ENCODE results near the gene OGFR. TPM values are rescaled to one million over a fixed set of nuclear protein-coding genes. Genes with fewer than 3 reads are reported as not detected.

The OGFR gene
- total and polyA plus RNA-seq, 2 donors (not counting 3 experiments of a cell fraction or from before 2014, with no cell fraction given) = 30.8 to 44.0 TPM

GRCh38 chr20:62841705-62842212 lies 37.1 kb downstream of the OGFR start:
- CTCF ChIA-PET = no interaction called here
- Histone ChIP-seq H3K9ac (replicated peaks; ENCODE audit: extremely low read depth, insufficient read depth, low read length) (no peak overlapping the region), H3K27me3 (ENCODE audit: control insufficient read depth in 2 of 2, insufficient read depth in 2 of 2, low read length in 2 of 2) (no peaks in the 10 kb centered on the region), H3K27ac (ENCODE audit: insufficient read depth, low read depth, low read length) (no peak overlapping the region), H3K9me3 (replicated peaks; ENCODE audit: control insufficient read depth, insufficient read depth, low read length) (no peaks in the 10 kb centered on the region), H4K20me1 (replicated peaks; ENCODE audit: control insufficient read depth, extremely low read depth, insufficient read depth, low read length) (no peaks in the 10 kb centered on the region), H2AFZ (ENCODE audit: low read depth, low read length) (no peak overlapping the region), H3K4me1 (ENCODE audit: control insufficient read depth, extremely low read depth, insufficient read depth, low read length) (no peaks in the 10 kb centered on the region), H3K4me3 (replicated peaks in 1 of 3; ENCODE audit: insufficient read depth in 1 of 3, low read depth in 1 of 3, low read length in 3 of 3) (no peak overlapping the region), H3K79me2 (ENCODE audit: control insufficient read depth, insufficient read depth, low read length) (no peaks in the 10 kb centered on the region), H3K4me2 (ENCODE audit: insufficient read depth, low read length) (no peak overlapping the region), H3K36me3 (ENCODE audit: control insufficient read depth in 2 of 2, extremely low read depth in 1 of 2, insufficient read depth in 2 of 2, low read length in 2 of 2) (no peaks in the 10 kb centered on the region), H3K9me1 (replicated peaks; ENCODE audit: control insufficient read depth, extremely low read depth, insufficient read depth, low read length) (no peaks in the 10 kb centered on the region)
- BruUV-seq (replicated peaks) = no TSS peak
- FAIRE-seq (no peak), DNase-seq (ENCODE audit: low read depth, low spot score) (no peak)
- dilution Hi-C loops (cut with MboI; ENCODE audit: extremely low pct_ligation_motif_present, low sequenced_read_pairs) (no loop called here), intact Hi-C loops (cut with micrococcal nuclease) (no loop called here)
- TF ChIP-seq JUN (IDR thresholded peaks at IDR 0.05; ENCODE audit: borderline replicate concordance, insufficient read depth, insufficient read length, low read depth) (no peak), MYC (IDR thresholded peaks at IDR 0.05; ENCODE audit: low read depth, low read length) (no peak), FOS (IDR thresholded peaks at IDR 0.05; ENCODE audit: borderline replicate concordance, insufficient read depth, low read length) (no peak), POLR2AphosphoS5 (IDR thresholded peaks at IDR 0.05; ENCODE audit: insufficient read depth, low read depth, low read length) (no peak)
- TF ChIP-seq, protein P1, sequence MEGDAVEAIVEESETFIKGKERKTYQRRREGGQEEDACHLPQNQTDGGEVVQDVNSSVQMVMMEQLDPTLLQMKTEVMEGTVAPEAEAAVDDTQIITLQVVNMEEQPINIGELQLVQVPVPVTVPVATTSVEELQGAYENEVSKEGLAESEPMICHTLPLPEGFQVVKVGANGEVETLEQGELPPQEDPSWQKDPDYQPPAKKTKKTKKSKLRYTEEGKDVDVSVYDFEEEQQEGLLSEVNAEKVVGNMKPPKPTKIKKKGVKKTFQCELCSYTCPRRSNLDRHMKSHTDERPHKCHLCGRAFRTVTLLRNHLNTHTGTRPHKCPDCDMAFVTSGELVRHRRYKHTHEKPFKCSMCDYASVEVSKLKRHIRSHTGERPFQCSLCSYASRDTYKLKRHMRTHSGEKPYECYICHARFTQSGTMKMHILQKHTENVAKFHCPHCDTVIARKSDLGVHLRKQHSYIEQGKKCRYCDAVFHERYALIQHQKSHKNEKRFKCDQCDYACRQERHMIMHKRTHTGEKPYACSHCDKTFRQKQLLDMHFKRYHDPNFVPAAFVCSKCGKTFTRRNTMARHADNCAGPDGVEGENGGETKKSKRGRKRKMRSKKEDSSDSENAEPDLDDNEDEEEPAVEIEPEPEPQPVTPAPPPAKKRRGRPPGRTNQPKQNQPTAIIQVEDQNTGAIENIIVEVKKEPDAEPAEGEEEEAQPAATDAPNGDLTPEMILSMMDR (IDR thresholded peaks at IDR 0.05; ENCODE audit: extremely low read depth in 1 of 2, insufficient read depth in 1 of 2, low read depth in 1 of 2, low read length in 2 of 2) = no peak
- POLR2A ChIA-PET = no interaction called here

DNA sequence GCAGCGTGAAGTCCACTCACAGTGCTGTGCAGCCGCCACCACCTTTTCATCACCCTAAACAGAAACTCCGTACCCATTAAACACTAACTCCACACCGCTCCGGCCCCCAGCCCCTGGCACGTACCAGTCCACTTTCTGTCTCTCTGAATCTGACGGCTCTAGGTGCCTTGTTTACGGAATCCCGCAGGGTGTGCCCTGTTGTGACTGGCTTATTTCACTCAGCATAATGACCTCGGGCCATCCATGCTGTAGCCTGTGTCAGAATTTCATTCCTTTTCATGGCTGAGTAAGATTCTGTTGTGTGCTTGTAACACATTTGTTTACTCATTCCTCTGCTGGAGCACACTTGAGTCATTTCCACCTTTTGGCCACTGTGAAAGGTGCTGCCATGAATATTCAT lies 39.0 kb downstream of the OGFR start:
- intact Hi-C loops (cut with micrococcal nuclease) = no loop called here
- Histone ChIP-seq H3K4me3 (replicated peaks in 1 of 3; ENCODE audit: insufficient read depth in 1 of 3, low read depth in 1 of 3, low read length in 3 of 3) (no peak overlapping the region), H3K4me1 (ENCODE audit: control insufficient read depth, extremely low read depth, insufficient read depth, low read length) (no peaks in the 10 kb centered on the region), H4K20me1 (replicated peaks; ENCODE audit: control insufficient read depth, extremely low read depth, insufficient read depth, low read length) (no peaks in the 10 kb centered on the region), H3K4me2 (ENCODE audit: insufficient read depth, low read length) (no peak overlapping the region), H3K79me2 (ENCODE audit: control insufficient read depth, insufficient read depth, low read length) (no peaks in the 10 kb centered on the region), H3K9ac (replicated peaks; ENCODE audit: extremely low read depth, insufficient read depth, low read length) (no peak overlapping the region), H3K27me3 (ENCODE audit: control insufficient read depth in 2 of 2, insufficient read depth in 2 of 2, low read length in 2 of 2) (no peaks in the 10 kb centered on the region), H3K9me3 (replicated peaks; ENCODE audit: control insufficient read depth, insufficient read depth, low read length) (no peaks in the 10 kb centered on the region), H3K9me1 (replicated peaks; ENCODE audit: control insufficient read depth, extremely low read depth, insufficient read depth, low read length) (no peaks in the 10 kb centered on the region), H3K27ac (ENCODE audit: insufficient read depth, low read depth, low read length) (no peak overlapping the region), H2AFZ (ENCODE audit: low read depth, low read length) (no peak overlapping the region), H3K36me3 (ENCODE audit: control insufficient read depth in 2 of 2, extremely low read depth in 1 of 2, insufficient read depth in 2 of 2, low read length in 2 of 2) (no peaks in the 10 kb centered on the region)
- ChIA-PET CTCF (no interaction called here), POLR2A (no interaction called here)
- TF ChIP-seq JUN (IDR thresholded peaks at IDR 0.05; ENCODE audit: borderline replicate concordance, insufficient read depth, insufficient read length, low read depth) (no peak), POLR2A (IDR thresholded peaks at IDR 0.05; ENCODE audit: low read depth, low read length) (no peak), EZH2 (IDR thresholded peaks at IDR 0.05; ENCODE audit: borderline replicate concordance, low read depth, low read length, severe bottlenecking) (no peak), GATA2 (IDR thresholded peaks at IDR 0.05; ENCODE audit: insufficient read depth, insufficient read length, low read depth, low read length) (no peak), MYC (IDR thresholded peaks at IDR 0.05; ENCODE audit: low read depth, low read length) (no peak), FOS (IDR thresholded peaks at IDR 0.05; ENCODE audit: borderline replicate concordance, insufficient read depth, low read length) (no peak), POLR2AphosphoS5 (IDR thresholded peaks at IDR 0.05; ENCODE audit: insufficient read depth, low read depth, low read length) (no peak)
- TF ChIP-seq, protein P2, sequence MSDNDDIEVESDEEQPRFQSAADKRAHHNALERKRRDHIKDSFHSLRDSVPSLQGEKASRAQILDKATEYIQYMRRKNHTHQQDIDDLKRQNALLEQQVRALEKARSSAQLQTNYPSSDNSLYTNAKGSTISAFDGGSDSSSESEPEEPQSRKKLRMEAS (IDR thresholded peaks at IDR 0.05; ENCODE audit: insufficient read depth, insufficient read length) = no peak
- dilution Hi-C loops (cut with MboI; ENCODE audit: extremely low pct_ligation_motif_present, low sequenced_read_pairs) = no loop called here
- DNase-seq (ENCODE audit: low read depth, low spot score) = no peak
- FAIRE-seq = peak; percentile 28
- BruUV-seq (replicated peaks) = TSS peak; percentile 9
